ENCODE results near the gene FOXO1.
"Not testable (repeated sequence)": the region's sequence is repeated elsewhere in the genome, so short reads cannot be mapped to it uniquely, and the experiment has no call there.

FOXO1 gene

DNA sequence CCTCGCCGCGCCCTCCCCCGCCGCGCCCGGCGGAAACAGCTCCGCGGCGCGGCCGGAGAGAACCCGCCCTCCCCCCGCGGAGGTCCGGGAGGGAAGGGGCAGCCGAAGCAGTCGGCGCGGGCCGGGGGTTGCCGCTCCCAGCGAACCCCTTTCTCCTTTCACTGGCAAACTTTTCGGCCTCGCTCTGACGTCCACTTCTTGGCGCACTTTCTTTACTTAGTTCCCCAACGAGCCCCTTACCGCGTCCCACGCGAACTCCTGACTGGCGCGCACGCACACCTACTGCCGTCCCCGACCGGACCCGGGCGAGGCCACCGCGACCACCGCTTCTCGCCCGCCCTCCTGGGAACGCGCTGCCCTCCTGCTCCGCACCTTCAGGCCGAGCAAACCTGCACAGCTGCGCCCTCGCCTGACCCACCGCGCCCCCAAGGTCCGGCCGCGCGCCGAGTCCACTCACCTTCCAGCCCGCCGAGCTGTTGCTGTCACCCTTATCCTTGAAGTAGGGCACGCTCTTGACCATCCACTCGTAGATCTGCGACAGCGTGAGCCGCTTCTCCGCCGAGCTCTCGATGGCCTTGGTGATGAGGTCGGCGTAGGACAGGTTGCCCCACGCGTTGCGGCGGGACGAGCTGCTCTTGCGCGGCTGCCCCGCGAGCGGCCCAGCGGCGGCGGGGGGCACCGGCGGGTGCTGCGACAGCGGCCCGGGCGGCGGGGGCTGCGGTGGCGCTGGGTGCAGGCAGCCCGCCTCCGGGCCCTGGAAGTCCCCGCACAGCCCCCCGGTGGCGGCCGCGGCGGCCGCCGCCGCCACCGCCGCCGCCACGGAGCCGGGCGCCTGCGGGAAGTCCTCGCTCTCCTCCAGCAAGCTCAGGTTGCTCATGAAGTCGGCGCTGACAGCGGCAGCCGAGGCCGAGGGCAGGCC lies 1.1 kb downstream of the FOXO1 start:
- no peak for DNase-seq

DNA sequence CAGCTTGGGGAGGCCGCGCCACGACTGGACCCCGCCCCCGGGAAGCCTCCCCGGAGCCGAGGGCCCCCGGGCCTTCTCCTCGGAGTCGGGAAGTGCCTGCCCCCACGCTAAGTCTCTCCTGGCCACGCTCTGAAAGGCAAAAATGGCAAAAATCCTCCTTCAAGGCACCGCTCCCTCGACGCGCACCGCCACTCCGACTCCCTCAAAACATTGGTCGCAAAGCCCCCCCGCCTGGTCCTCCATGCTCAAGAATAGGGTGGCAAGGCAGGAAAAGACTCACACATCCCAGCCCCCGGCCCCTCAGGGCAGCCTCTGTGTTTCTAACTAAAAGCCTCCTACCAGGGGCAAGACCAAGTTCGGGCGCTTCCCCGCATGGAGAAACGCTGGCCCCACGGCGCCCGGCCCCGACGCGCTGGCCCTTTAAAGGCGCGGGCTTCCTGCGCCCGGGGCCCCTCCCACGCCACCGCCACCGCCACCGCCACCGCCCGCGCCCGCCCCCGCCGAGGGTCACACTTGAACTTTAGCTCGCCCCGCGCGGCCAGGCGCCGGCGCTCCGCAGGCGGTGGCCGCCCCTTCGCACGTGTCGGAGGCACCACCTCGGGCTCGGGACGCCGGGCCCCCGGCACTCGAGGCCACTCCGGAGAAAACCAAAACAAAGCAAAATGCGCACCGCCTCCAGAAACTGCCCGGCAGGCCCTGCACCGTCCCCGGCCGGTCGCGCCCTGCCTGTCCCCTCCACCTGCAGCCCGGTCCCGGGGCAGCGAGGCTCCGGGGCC lies 1.9 kb downstream of the FOXO1 start:
- no peak for DNase-seq

DNA sequence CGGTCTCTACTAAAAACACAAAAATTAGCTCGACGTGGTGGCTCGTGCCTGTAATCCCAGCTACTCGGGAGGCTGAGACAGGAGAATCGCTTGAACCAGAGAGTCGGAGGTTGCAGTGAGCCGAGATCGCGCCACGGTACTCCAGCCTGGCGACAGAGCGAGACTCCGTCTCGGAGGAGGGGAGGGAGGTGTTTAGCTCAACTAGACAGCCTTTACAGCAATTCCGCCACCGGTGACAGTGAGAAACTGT lies 2.4 kb downstream of the FOXO1 start:
- not testable (repeated sequence) for DNase-seq

DNA sequence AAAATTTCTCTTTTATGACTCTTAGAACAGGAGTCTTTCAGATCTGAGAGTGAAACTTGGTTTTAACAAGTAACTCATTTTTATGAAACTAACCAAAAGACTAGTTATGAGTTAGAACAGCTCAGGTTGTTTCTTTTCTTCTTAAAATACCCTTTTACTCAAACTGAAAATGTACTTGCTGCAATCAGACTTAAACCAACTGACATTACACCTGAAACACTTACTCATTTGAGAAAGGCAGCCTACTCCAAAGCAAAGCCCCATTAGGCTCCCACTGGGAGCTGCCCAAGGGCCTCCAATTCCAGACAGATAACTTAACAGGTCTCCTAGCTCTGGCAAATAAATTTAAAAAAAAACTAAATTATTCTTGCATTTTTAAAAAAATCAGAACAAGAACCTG lies 3.6 kb downstream of the FOXO1 start:
- no peak for DNase-seq

DNA sequence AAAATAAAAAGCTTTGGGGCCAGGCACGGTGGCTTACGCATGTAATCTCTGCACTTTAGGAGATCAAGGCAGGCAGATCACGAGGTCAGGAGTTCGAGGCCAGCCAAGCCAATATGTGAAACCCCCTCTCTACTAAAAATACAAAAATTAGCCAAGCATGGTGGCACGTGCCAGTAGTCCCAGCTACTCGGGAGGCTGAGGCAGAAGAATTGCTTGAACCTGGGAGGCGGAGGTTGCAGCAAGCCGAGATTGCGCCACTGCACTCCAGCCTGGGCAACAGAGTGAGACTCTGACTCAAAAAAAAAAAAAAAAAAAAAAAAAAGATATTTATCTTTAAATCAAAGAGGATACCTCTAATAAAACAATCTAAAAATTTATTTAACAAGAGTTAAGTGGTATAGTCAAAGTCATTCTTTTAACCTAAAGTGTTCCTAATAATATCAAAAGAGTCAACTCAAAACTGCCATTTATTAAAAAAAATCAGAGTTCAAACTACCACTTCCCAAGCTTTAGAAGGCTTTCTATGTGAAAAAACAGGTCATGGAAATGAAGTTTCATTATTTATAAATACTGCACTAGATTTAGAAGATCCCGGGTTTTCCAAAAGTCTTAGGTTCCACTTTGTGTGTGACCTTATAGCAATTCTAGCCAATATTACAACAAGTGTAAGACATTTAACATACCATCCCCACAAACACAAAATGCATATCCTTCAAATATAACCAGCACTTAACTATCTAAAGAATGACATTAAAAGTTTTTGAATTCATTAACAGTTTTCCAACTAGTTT lies 4.4 kb downstream of the FOXO1 start:
- DNase-seq: no peak

DNA sequence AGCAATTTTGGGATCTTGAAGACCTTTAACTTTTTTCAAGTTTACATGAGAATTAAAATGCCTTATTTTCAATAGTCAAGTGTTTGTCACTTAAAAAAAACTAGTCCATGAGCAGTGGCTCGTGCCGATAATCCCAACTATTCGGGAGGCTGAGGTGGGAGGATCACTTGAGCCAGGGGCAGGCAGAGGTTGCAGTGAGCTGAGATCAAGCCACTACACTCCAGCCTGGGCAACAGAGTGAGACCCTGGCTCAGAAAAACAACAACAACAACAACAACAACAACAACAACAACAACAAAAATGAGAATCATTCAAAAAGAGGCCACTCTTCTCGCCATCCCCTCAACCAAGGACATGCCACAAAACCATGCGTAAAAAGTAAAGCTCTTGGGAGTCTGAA lies 5.7 kb downstream of the FOXO1 start:
- DNase-seq: no peak

DNA sequence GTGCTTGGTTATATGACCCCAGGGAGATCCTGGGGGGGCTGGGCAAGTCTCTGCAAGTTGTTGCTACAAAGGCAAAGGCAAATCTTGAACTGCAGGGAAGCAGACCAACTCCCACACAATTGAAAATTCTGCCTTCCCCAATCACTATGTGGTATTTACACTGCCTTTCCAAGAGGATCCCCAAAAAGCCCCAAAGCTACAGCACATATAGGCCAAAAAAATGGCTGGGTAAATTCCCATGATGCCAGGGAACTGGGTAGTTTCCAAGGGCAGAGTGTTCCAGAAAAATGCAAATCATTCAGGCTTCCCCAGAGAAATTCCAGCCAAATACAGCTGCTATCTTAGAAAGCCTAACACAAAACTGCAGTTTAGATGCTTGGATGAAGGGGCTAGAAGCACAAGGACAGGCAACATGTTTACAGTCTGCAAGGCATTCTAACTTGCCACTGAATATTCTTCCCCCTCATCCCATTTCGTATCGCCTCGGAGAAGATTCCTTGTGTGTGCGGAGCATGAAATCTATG lies 6.2 kb downstream of the FOXO1 start:
- no peak for DNase-seq

DNA sequence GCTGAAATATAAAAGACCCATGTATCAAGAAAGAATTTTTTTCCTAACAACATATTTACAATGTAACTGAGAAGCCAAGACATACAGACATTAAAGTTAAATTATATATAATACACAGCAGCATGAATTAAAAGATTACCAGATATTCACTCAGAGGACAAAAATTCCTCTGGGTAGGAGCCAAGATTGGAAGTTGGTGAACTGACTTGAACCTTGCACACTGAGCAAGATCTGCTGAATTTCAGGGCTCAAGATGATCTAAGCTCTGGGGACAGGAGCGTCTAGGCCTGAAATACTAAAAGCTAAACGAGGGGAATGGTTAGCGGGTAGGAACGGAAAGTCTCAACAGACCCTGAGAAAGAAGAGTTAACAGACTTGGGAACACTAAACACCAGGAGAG lies 8.5 kb downstream of the FOXO1 start:
- no peak for DNase-seq

DNA sequence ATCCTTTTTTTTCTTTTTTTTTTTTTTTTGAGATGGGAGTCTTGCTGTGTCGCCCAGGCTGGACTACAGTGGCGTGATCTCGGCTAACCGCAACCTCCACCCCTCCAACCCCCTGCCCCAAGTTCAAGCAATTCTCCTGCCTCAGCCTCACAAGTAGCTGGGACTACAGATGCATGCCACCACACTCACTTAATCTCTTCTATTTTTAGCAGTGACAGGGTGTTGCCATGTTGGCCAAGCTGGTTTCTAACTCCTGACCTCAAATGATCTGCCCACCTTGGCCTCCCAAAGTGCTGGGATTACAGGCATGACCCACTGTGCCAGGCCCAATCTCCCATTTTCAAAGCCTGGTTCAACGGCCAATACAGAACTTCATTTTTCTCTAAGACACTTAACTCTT lies 9.1 kb downstream of the FOXO1 start:
- DNase-seq: no peak

DNA sequence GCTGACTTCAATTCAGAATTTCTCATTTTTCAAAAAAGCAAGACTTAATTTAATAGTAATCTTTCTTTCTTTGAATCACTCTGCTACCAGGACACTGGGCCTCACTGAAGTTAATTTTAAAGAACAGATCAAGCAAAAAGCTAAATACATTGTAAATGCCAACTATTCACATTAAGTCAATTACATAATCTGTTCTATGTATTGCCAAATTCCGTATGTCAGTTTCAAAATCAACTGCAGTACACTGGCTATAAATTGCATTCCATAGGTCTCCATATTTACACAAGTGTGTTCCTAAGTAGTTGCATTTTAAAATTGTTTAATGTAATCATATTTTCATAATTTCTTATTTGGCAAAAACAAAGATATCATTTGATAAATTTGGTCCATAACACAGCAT lies 10.1 kb downstream of the FOXO1 start:
- no peak for DNase-seq

DNA sequence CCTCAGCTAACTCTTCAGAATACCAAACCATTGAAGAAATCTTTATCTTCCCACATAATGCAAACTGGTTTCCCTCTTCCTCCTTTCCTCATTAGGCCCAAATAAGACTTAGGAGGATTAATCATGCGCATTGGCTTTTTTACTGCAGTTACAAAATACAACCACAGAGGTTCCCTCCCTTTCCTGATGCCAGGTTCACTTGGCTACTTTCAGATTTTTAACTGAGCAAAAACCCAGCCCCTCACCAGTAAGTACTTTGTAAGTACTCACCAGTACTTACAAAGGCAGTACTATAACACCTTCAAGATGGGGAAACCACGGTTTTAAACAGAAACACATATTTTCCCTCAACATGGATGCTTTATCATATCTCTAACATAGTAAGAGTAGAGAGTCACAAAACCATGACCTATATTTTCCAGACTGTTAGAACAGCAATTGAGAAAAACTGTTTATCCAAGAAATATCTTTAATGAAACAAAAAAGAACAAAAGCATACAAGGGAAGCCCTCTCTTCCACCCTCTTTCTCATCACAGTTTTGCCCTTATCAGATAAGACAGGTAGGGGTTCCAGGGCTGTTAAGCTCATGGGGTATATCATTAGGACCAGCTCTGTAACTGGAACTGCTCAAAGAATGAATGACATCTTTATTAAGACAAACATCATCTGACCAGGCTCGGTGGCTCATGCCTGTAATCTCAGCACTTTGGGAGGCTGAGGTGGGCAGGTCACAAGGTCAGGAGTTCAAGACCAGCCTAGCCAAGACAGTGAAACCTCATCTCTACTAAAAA lies 12.7 kb downstream of the FOXO1 start:
- no peak for DNase-seq

DNA sequence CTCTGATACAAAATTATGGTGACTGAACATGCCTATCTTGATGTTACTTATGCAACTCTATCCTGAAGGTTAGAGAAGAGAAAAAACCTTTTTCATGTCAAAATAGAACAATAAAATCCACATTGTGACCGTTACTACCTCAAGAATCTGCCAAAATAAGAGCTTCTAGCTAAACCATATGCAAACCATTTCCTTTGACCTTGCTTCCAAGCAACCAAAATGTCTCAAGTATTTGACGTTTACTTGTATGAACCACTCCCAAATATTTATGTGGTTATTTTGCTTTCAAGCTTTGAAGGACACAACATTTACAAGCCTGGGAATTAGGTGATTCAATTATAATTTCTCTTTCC lies 13.9 kb downstream of the FOXO1 start:
- no peak for DNase-seq

DNA sequence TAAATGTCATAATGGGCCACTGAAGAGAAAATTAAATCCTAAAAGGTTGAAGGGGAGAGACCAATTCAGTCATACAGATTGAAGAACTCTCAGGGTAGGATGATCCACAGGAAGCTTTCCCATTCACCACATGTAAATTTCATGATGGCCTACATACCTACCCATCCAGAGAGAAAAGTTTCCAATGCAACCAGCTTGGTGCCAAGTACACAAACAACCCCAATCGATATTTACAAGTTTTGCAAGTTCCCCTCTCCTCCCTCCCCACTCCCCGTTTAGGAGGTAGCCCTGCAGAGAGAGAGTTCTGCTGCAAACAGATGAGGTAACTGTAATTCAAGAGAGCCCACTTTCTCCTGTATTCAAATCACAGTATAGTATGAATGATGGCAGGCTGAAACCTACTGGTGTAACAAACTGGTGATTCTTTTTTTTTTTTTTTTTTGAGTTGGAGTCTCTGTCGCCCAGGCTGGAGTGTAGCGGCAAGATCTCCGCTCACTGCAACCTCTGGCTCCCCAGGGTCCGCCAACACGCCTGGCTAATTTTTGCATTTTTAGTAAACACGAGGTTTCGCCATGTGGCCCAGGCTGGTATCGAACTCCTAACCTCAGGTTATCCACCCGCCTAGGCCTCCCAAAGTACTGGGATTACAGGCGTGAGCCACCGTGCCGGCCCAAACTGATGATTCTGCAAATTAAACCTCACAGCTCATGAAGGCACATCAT lies 14.4 kb downstream of the FOXO1 start:
- no peak for DNase-seq

DNA sequence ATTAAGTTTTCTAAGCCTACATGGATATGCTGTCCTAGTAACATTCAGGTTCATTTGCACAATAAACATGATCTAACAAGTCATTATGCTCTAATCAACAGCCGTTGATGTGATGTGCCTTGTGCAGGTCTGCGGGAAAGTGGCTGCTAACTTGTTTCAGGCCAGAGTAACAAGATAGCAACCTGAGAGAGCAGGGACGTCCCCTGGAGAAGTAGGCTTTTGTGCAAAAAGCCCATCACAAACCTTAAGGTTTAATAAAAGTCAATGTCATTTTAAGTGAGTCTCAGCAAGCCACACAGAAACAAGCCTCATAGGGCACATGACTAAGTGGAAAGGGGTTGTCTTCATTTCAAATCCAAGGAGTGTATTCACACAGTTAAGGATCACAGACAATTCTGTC lies 17.6 kb downstream of the FOXO1 start:
- DNase-seq: no peak

DNA sequence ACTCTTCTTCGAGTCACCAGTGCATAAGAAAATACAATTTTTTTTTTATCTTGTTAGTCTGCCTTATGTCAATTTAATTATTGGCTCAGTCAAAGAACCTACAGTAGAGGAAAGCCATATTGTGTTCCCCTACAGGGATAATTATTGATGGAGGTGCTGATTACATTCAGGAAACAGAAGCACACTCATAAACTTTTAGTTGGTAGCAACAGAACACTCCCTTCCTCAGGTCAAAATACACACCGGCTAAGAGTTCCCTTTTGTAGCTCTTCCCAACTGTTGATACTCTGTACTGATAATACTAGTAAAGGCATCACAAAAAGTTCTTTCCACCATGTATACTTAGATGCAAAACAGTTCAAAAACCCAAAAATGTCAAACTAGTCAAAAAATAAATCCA lies 18.4 kb downstream of the FOXO1 start:
- DNase-seq: no peak

DNA sequence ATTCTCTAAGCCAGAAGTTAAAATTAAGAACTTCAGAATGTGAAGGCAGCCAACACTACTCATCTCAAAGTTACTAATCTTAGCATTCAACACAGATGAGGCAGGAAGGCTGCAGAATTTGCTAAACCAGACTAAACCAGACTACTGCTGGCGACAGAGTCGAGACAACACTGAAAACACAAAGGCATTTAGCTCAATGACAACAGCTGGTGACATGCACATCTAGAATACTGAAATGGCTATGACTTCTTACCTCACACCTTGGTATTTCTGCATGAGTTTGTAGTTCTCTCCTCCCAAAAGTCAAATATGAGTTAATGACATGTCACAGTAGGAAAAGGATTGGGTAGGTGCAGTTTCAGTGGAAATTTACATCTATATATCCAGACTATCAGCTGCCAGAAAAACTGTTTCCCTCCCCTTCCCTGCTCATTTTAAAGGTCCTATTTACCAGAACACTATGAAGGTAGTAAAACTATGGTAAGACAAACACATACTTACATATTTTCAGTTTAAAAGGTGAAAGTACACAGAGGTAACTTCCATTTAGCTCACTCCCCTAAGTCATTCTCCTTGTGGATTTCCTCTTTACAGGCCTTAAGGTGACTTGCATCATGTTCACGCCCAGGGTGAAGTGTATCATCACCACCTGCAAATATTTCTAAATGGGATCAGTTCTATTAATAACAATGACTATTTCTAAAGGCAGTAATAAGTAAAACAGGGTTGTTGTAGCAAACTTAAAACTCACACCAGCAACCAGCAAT lies 21.4 kb downstream of the FOXO1 start:
- DNase-seq: no peak

DNA sequence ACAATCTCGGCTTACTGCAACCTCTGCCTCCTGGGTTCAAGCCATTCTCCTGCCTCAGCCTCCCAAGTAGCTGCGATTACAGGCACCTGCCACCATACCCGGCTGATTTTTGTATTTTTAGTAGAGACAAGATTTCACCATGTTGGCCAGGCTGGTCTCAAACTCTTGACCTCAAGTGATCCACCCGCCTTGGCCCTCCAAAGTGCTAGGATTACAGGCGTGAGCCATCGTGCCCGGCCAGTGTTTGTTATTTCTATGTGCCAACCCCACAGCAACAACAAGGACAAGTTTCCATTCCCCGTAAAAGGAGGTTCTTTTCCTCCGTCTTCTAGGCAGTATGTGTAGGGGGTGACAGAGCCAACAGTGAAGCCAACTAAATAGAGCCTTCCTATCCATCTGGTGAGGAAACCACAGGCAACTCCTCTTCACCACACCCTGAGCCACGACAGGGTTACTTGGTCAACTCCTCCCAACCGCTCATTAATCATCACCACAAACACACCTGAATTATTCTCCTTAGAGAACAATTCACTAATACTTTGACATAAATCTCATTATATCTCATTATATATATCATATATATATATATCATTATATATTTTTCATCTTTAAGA lies 25.5 kb downstream of the FOXO1 start:
- DNase-seq: no peak

DNA sequence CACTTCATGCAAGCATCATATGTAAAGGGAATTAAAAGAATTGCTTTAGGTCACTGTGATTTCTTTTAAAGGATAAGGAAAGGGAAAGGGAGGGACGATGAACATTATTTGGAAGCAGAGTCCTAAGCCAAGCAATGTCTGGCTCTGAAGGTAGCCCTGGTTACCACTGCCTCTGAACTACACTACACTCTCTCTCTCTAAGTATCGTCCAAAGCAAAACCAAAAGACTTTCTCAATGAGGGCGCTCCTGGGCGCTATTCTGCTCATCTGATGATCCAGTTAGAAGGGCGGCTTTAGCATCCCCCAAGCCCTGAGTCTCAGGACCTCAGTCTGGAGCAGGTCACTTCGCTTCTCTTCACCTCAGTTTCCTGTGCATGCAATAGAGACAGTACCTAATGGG lies 26.2 kb downstream of the FOXO1 start:
- DNase-seq: no peak

DNA sequence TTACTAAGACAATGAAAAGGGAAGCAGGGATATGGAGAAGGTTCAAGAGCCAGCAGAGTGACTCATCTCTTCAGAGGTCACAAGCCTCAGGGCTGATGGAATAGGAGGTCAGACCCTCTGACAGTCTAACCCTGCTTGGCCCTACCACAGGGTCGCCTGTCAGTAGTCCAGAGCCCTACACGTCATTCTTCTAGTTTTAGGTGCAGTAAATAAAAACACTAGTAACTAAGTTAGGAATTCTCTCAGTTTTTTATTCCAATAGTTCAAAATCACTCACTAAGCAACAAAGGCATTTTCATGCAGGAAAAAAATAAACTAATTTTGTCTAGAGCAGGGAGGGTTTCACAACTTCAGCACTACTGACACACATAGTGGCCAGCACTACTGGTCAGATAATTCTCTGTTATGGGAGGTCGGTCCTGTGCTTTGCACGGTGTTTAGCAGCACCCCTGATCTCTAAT lies 27.2 kb downstream of the FOXO1 start:
- DNase-seq: no peak

DNA sequence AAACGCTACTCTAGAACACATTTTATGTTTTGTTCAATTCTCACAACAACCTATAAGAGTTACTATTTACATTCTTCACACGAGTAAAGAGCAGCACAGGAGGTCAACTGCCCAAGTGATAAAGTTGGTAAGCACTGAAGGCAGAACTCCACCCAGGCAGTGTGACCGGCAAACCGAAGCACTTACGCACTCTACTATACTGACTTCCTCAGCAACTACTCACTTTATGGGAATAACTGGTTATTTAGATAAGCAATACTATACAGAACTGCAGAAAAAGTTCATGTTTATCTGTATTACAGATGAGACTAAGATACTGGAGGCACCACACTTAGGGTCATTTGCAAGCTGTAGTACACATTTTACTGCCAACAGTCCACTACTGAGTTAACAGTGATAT lies 28.8 kb downstream of the FOXO1 start:
- no peak for DNase-seq

Data from NCI-H187 (cell line).